Esophagus (tissue), 2 donors: ENCODE data around the gene TKFC. TPM values are rescaled to one million over a fixed set of nuclear protein-coding genes. Genes with fewer than 3 reads are reported as not detected.

Experiments used
- H3K27ac ChIP-seq, 2 donors: one replicate each; pipeline ENCODE4 v1.5.1; 2013; ENCODE audit warnings: low read depth in 2 of 2, mild to moderate bottlenecking in 2 of 2, inconsistent platforms in 1 of 2, low read length in 1 of 2, moderate library complexity in 1 of 2
- H3K27me3 ChIP-seq, 2 donors: one replicate each; pipeline ENCODE4 v1.6.1; 2013; ENCODE audit warnings: low read length in 2 of 2, control low read depth in 1 of 2, mild to moderate bottlenecking in 1 of 2; ENCODE audit not compliant: insufficient read depth in 2 of 2, control insufficient read depth in 1 of 2
- H3K36me3 ChIP-seq, 2 donors: one replicate each; pipeline ENCODE4 v1.6.1; 2013; ENCODE audit warnings: low read length in 1 of 2; ENCODE audit not compliant: control insufficient read depth in 2 of 2, insufficient read depth in 2 of 2
- H3K4me1 ChIP-seq, 2 donors: one replicate each; pipeline ENCODE4 v1.6.1; 2013; ENCODE audit warnings: low read length in 1 of 2; ENCODE audit not compliant: control insufficient read depth in 2 of 2, insufficient read depth in 2 of 2
- H3K4me3 ChIP-seq, 2 donors: one replicate each; pipeline ENCODE4 v1.5.1; 2013; ENCODE audit warnings: low read length in 2 of 2, mild to moderate bottlenecking in 2 of 2, low read depth in 1 of 2, moderate library complexity in 1 of 2
- H3K9me3 ChIP-seq, 2 donors: one replicate each; pipeline ENCODE4 v1.6.1; 2013; ENCODE audit warnings: mild to moderate bottlenecking in 2 of 2, low read depth in 1 of 2, low read length in 1 of 2, moderate library complexity in 1 of 2; ENCODE audit not compliant: control insufficient read depth in 2 of 2, insufficient read depth in 1 of 2
- WGBS, 2 donors: extraction: QIAGEN DNeasy Blood & Tissue Kit; methylation state at CpG; one replicate each; pipeline ENCODE4 v1.1.7; 2013; 5-methylcytosine and 5-hydroxymethylcytosine counted together
- polyA plus RNA-seq, 2 donors: library from polyadenylated mRNA; stranded (reverse); fragments of 200-250 nt; gene quantifications; one replicate each; pipeline ENCODE4 v1.2.3, GENCODE V29; 2013
- donor health status: healthy with polysubstance abuse.
- donor health status: Bipolar disorder and iron deficiency.

Gene TKFC
- polyA plus RNA-seq, 2 donors = 23.9 to 42.5 TPM

GRCh38 chr11:61392981-61393595, 60.1 kb downstream of the TKFC start:
- Histone ChIP-seq H3K27ac (peak overlapping the region; percentile 81 to 90), H3K4me1 (no peaks in the 10 kb centered on the region), H3K36me3 (peaks cover 5 to 7% of the 10 kb centered on the region in 2 donors), H3K27me3 (no peaks in the 10 kb centered on the region), H3K9me3 (no peaks in the 10 kb centered on the region), H3K4me3 (peak overlapping the region; percentile 80 to 82)
- 5% methylated on average over 15 of the region's 15 CpGs for WGBS, 2 donors

Other genes starting within 250 kb of the TKFC start
- gene CD5, start 230.7 kb upstream of the TKFC start, polyA plus RNA-seq = under 1 TPM; 0.39 to 0.52 TPM
- 10 to 100 TPM; 14.7 to 18.6 TPM for gene VPS37C, start 171.8 kb upstream of the TKFC start, polyA plus RNA-seq
- gene PGA3, start 129.7 kb upstream of the TKFC start, polyA plus RNA-seq = 10 to 100 TPM in 1 of 2 donors, 1 to 10 TPM in 1; 1.9 to 27.7 TPM
- gene PGA4, start 110.9 kb upstream of the TKFC start, polyA plus RNA-seq = 1 to 10 TPM; 1.0 to 9.5 TPM
- 1 to 10 TPM in 1 of 2 donors, under 1 TPM in 1; 0.11 to 3.2 TPM for gene PGA5, start 92.1 kb upstream of the TKFC start, polyA plus RNA-seq
- gene VWCE, start 37.9 kb upstream of the TKFC start, polyA plus RNA-seq = under 1 TPM; 0.34 to 0.61 TPM
- 10 to 100 TPM; 51.3 to 78.7 TPM for gene DDB1, start 123 bp upstream of the TKFC start, polyA plus RNA-seq
- gene CYB561A3, start 28.7 kb downstream of the TKFC start, polyA plus RNA-seq = 10 to 100 TPM; 11.4 to 20.4 TPM
- 10 to 100 TPM; 24.4 to 32.9 TPM for gene TMEM138, start 29.1 kb downstream of the TKFC start, polyA plus RNA-seq
- gene TMEM216, start 59.4 kb downstream of the TKFC start, polyA plus RNA-seq = 10 to 100 TPM in 1 of 2 donors, 1 to 10 TPM in 1; 7.7 to 10.3 TPM
- gene CPSF7, start 96.7 kb downstream of the TKFC start, polyA plus RNA-seq = 10 to 100 TPM; 32.7 to 43.1 TPM
- gene SDHAF2, start 96.9 kb downstream of the TKFC start, polyA plus RNA-seq = 10 to 100 TPM; 25.4 to 33.3 TPM
- gene LRRC10B, start 175.5 kb downstream of the TKFC start, polyA plus RNA-seq = under 1 TPM; 0.04 to 0.19 TPM
- 1 to 10 TPM; 1.3 to 2.2 TPM for gene SYT7, start 247.8 kb downstream of the TKFC start, polyA plus RNA-seq